ENCODE data around the gene KRT4. TPM values are rescaled to one million over a fixed set of nuclear protein-coding genes. Genes with fewer than 3 reads are reported as not detected.

The KRT4 gene
- total RNA-seq, 1 experiment from 2014 or later, result not detected

DNA sequence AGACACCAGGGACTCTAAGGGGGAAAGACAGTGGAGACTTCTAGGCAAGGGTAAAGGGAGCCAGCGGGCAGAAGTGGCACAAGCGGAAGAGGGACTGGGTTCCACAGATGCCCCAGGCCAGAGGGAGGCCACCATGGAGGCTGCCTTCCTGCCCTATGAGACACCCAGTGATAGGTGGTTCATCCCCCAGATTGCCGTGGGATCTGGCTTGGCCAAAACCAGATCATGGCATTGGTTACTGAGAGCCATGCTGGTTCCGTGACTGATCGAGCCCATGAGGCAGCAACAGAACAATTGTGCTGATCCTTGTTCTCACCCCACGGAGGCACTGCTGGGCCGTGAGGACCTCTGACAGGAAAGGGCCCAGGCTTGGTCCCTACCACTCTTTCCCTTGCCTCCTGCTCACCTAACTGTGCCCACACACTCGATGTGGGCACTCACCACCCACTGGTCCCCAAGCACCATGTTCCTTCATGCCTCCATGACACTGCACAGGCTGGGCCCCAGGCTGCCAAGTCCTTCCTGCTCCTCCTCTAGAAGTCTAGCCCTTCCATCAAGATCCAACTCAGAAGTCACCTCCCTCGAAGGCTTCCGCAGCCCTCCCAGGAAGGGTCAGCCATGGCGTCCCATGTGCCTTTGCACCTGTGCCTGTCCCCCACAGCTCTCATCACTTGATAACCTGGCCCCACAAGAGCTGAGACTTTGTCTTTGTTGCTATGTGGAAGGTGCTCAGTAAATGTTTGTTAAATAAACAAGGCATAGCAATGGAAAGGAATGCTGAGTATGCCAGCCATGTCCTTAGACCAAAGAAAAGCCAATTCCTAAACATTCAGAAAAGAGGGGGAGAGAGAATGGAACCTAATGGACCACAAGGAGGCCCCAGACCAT, 12.9 kb upstream of the KRT4 start (continued):
- TF ChIP-seq, protein P1, sequence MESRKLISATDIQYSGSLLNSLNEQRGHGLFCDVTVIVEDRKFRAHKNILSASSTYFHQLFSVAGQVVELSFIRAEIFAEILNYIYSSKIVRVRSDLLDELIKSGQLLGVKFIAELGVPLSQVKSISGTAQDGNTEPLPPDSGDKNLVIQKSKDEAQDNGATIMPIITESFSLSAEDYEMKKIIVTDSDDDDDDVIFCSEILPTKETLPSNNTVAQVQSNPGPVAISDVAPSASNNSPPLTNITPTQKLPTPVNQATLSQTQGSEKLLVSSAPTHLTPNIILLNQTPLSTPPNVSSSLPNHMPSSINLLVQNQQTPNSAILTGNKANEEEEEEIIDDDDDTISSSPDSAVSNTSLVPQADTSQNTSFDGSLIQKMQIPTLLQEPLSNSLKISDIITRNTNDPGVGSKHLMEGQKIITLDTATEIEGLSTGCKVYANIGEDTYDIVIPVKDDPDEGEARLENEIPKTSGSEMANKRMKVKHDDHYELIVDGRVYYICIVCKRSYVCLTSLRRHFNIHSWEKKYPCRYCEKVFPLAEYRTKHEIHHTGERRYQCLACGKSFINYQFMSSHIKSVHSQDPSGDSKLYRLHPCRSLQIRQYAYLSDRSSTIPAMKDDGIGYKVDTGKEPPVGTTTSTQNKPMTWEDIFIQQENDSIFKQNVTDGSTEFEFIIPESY (IDR thresholded peaks at IDR 0.05; ENCODE audit: extremely low read depth, insufficient replicate concordance, low read length), result no peak

DNA sequence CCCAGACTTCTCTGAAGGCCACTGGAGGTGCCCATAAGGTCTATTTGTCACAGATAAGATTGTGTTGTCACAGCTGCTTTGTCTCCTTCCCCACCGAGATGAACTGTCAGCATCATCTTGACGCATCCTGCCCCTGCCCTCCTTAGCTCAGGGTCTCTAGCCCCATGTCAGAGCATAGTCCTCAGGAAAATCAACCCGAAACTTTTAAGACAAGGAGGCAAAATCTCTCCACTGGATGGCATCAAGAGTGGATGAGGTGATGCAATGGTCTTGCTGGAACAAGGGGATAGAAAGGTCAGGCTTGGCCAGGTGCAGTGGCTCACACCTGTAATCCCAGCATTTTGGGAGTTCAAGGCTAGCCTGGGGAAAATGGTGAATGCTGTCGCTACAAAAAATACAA, 12.0 kb upstream of the KRT4 start:
- no peak for TF ChIP-seq SRF (IDR thresholded peaks at IDR 0.05; ENCODE audit: low read depth)
- TF ChIP-seq SP1 (IDR thresholded peaks at IDR 0.05; ENCODE audit: low read depth), result no peak
- TF ChIP-seq CEBPB (IDR thresholded peaks at IDR 0.05; ENCODE audit: low read depth), result no peak
- TF ChIP-seq JUND (IDR thresholded peaks at IDR 0.05), result no peak
- TF ChIP-seq, protein P2, sequence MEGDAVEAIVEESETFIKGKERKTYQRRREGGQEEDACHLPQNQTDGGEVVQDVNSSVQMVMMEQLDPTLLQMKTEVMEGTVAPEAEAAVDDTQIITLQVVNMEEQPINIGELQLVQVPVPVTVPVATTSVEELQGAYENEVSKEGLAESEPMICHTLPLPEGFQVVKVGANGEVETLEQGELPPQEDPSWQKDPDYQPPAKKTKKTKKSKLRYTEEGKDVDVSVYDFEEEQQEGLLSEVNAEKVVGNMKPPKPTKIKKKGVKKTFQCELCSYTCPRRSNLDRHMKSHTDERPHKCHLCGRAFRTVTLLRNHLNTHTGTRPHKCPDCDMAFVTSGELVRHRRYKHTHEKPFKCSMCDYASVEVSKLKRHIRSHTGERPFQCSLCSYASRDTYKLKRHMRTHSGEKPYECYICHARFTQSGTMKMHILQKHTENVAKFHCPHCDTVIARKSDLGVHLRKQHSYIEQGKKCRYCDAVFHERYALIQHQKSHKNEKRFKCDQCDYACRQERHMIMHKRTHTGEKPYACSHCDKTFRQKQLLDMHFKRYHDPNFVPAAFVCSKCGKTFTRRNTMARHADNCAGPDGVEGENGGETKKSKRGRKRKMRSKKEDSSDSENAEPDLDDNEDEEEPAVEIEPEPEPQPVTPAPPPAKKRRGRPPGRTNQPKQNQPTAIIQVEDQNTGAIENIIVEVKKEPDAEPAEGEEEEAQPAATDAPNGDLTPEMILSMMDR (IDR thresholded peaks at IDR 0.05 in 2 of 3, conservative IDR thresholded peaks at IDR 0.05 in 1 of 3; ENCODE audit: borderline replicate concordance in 1 of 3, insufficient read depth in 1 of 3, low read depth in 2 of 3, low read length in 2 of 3), result no peak
- no peak for TF ChIP-seq EZH2phosphoT487 (IDR thresholded peaks at IDR 0.05; ENCODE audit: borderline replicate concordance)
- no peak for TF ChIP-seq FOSL1 (IDR thresholded peaks at IDR 0.05; ENCODE audit: low read depth)
- no peak for TF ChIP-seq ELF1 (IDR thresholded peaks at IDR 0.05; ENCODE audit: borderline replicate concordance, low read depth)
- no peak for TF ChIP-seq SIN3A (IDR thresholded peaks at IDR 0.05; ENCODE audit: low read depth)
- TF ChIP-seq YY1 (IDR thresholded peaks at IDR 0.05; ENCODE audit: extremely low read depth, insufficient replicate concordance, low read depth, low read length), result no peak
- no peak for TF ChIP-seq ZNF274 (IDR thresholded peaks at IDR 0.05; ENCODE audit: low read depth, low read length)
- TF ChIP-seq, protein P1 (IDR thresholded peaks at IDR 0.05; ENCODE audit: extremely low read depth, insufficient replicate concordance, low read length), result no peak
- TF ChIP-seq CBX3 (IDR thresholded peaks at IDR 0.05; ENCODE audit: low read depth), result no peak
- TF ChIP-seq EZH2 (IDR thresholded peaks at IDR 0.05), result no peak
- TF ChIP-seq, protein P3, sequence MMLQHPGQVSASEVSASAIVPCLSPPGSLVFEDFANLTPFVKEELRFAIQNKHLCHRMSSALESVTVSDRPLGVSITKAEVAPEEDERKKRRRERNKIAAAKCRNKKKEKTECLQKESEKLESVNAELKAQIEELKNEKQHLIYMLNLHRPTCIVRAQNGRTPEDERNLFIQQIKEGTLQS (IDR thresholded peaks at IDR 0.05), result no peak
- TF ChIP-seq RAD21 (IDR thresholded peaks at IDR 0.05; ENCODE audit: low read depth), result no peak
- no peak for TF ChIP-seq ZFX (IDR thresholded peaks at IDR 0.05)
- CTCF ChIA-PET, result no interaction called here

More for the DNA sequence above, 12.0 kb upstream of the KRT4 start:
- intact Hi-C loops (cut with micrococcal nuclease), result no loop called here
- no peak for DNase-seq (ENCODE audit: low read depth, low spot score)
- Histone ChIP-seq H4K20me1 (ENCODE audit: insufficient read depth) (no peaks in the 10 kb centered on the region), H3K79me2 (ENCODE audit: insufficient read depth, low read length) (no peaks in the 10 kb centered on the region), H3K4me1 (ENCODE audit: control insufficient read depth in 1 of 2, insufficient read depth in 2 of 2, low read length in 2 of 2) (peaks cover 0 to 9% of the 10 kb centered on the region in 2 experiments; a peak in 2 of 4 replicates), H3K27me3 (ENCODE audit: insufficient read depth, low read length) (no peaks in the 10 kb centered on the region), H3K36me3 (ENCODE audit: control insufficient read depth in 1 of 2, insufficient read depth in 2 of 2, low read length in 2 of 2) (no peaks in the 10 kb centered on the region), H3K9ac (ENCODE audit: low read length) (no peak overlapping the region), H3K9me3 (ENCODE audit: control insufficient read depth in 1 of 2, insufficient read depth in 1 of 2, low read depth in 1 of 2, low read length in 2 of 2) (no peaks in the 10 kb centered on the region), H3K4me2 (ENCODE audit: low read length) (no peak overlapping the region), H3K9me2 (ENCODE audit: insufficient read depth) (no peaks in the 10 kb centered on the region), H2AFZ (ENCODE audit: low read depth, low read length, poor library complexity, severe bottlenecking) (no peak overlapping the region), H3K4me3 (replicated peaks in 1 of 2; ENCODE audit: low read depth in 1 of 2, low read length in 2 of 2) (no peak overlapping the region), H3K27ac (ENCODE audit: low read depth, low read length) (no peak overlapping the region)
- BruUV-seq (replicated peaks), result no TSS peak
- ChIA-PET POLR2A (no interaction called here), RAD21 (ENCODE audit: low non-redundant PET in 1 of 2, low total read pairs in 2 of 2, uncharacterized antibody in 2 of 2, unreplicated experiment in 2 of 2) (no interaction called here)
- no peak for ATAC-seq
